NCI-H748 treated with DMSO at 0.1 percent for 48 hours (cell line): ENCODE data around the gene OR5V1.
"Not testable (repeated sequence)": the region's sequence is repeated elsewhere in the genome, so short reads cannot be mapped to it uniquely, and the experiment has no call there.

Source experiments
- DNase-seq: peaks from one replicate; lab custom pipeline; 2025; lab: John Stamatoyannopoulos, UW

The OR5V1 gene

GRCh38 chr6:29368765-29369164 lies at the start of gene OR5V1:
TSS of gene OR5V1 (minus strand) at chr6:29368865. CDS start at chr6:29356195, 12,670 bp downstream.
- no peak for DNase-seq

- DNase-seq: no peak
Measured at GRCh38 chr6:29414588-29414987, 45.9 kb upstream of the OR5V1 start, which contains the start of gene OR12D1. TSS of gene OR12D1 (plus strand) at chr6:29414928.

- no peak for DNase-seq
Measured at GRCh38 chr6:29403801-29404200, 35.1 kb upstream of the OR5V1 start.

GRCh38 chr6:29399525-29399924 lies 30.9 kb upstream of the OR5V1 start:
- no peak for DNase-seq

- no peak for DNase-seq
Measured at GRCh38 chr6:29395331-29395730, 26.7 kb upstream of the OR5V1 start, which contains the start of gene OR12D2. TSS of gene OR12D2 (plus strand) at chr6:29395631. CDS start at chr6:29396700, 1,069 bp downstream.

- no peak for DNase-seq
Measured at GRCh38 chr6:29388533-29388932, 19.9 kb upstream of the OR5V1 start.

- no peak for DNase-seq
Measured at GRCh38 chr6:29376003-29376402, 7.3 kb upstream of the OR5V1 start.

- DNase-seq: no peak
Measured at GRCh38 chr6:29375191-29375590, 6.5 kb upstream of the OR5V1 start, which contains the start of gene OR12D3. TSS of gene OR12D3 (minus strand) at chr6:29375291. CDS start at chr6:29375287, 4 bp downstream.

GRCh38 chr6:29355603-29356002 lies 13.1 kb downstream of the OR5V1 start:
- DNase-seq: no peak

- DNase-seq: no peak
Measured at GRCh38 chr6:29354980-29355379, 13.7 kb downstream of the OR5V1 start.

GRCh38 chr6:29349348-29349747 lies 19.3 kb downstream of the OR5V1 start:
- not testable (repeated sequence) for DNase-seq

GRCh38 chr6:29345380-29345779 lies 23.3 kb downstream of the OR5V1 start:
- no peak for DNase-seq

GRCh38 chr6:29336269-29336668 lies 32.4 kb downstream of the OR5V1 start:
- DNase-seq: no peak

- no peak for DNase-seq
Measured at GRCh38 chr6:29332676-29333075, 36.0 kb downstream of the OR5V1 start.

- no peak for DNase-seq
Measured at GRCh38 chr6:29325777-29326176, 42.9 kb downstream of the OR5V1 start.

- DNase-seq: not testable (repeated sequence)
Measured at GRCh38 chr6:29323332-29323731, 45.3 kb downstream of the OR5V1 start.

- no peak for DNase-seq
Measured at GRCh38 chr6:29319931-29320330, 48.7 kb downstream of the OR5V1 start.
